Pancreas (tissue), 10 donors: ENCODE results near the gene MYO15B. TPM values are rescaled to one million over a fixed set of nuclear protein-coding genes. Genes with fewer than 3 reads are reported as not detected.

Source experiments
- ATAC-seq, 4 donors: fragments of 200-7000 bp; cut with Tn5 transposase; one replicate each; pipeline versions ENCODE4 v1.8.0 to v1.9.1; 2020; ENCODE audit warnings: mild to moderate bottlenecking in 4 of 4, moderate library complexity in 4 of 4
- DNase-seq, 6 donors: peaks; one replicate each; pipeline ENCODE4 v3.0.0-alpha.2; 2020
- FAIRE-seq: peaks from 2 replicates; lab custom pipeline; 2012; peaks lifted over from hg19 to GRCh38; lab: Jason Lieb, UNC
- H3K27ac ChIP-seq, 4 donors: fragments of 200-600 bp; sonication (generic); 1 replicate in 3 of 4; 2 replicates in 1 of 4; pipeline versions ENCODE4 v1.5.0 to v1.8.0; 2020
- H3K27me3 ChIP-seq, 4 donors: fragments of 200-600 bp; one replicate each; pipeline ENCODE4 v1.8.0; 2021
- H3K36me3 ChIP-seq, 3 donors: fragments of 200-600 bp; sonication (generic) in 1 of 3; one replicate each; pipeline versions ENCODE4 v1.5.0 to v1.8.0; 2020 to 2021
- H3K4me1 ChIP-seq, 3 donors: fragments of 200-600 bp; one replicate each; pipeline ENCODE4 v1.8.0; 2021
- H3K4me3 ChIP-seq, 4 donors: fragments of 200-600 bp; sonication (generic) in 2 of 4; one replicate each; pipeline versions ENCODE4 v1.5.0 to v1.8.0; 2020 to 2021
- H3K9me3 ChIP-seq, 4 donors: fragments of 200-600 bp; one replicate each; pipeline ENCODE4 v1.8.0; 2021
- CTCF ChIP-seq, 4 donors: fragments of 200-600 bp; sonication (generic) in 3 of 4; IDR thresholded peaks; one replicate each; pipeline versions ENCODE4 v1.5.0 to v1.8.0; 2021; ENCODE audit warnings: antibody characterized with exemption in 4 of 4
- WGBS, 2 donors: extraction: QIAGEN DNeasy Blood & Tissue Kit; methylation state at CpG; one replicate each; pipeline ENCODE4 v1.1.7; 2013; 5-methylcytosine and 5-hydroxymethylcytosine counted together
- intact Hi-C, 3 donors: fragments of 100-400 bp; cut with DNase I; formaldehyde crosslinking; loops; one replicate each; pipeline versions ENCODE4 v1.11.1 to v1.14.2; 2022
- polyA plus RNA-seq, 2 donors: library from polyadenylated mRNA; stranded (reverse); fragments of 200-250 nt; gene quantifications; one replicate each; pipeline ENCODE4 v1.2.3, GENCODE V29; 2013
- total RNA-seq, 6 donors: library from RNA; stranded (reverse); fragmentation: NEBNext Ultra II Directional in 4 of 6; extraction: Animal tissue kit (Norgen Biotek cat#: 25700) in 4 of 6; gene quantifications; one replicate each; pipeline versions ENCODE4 v1.2.1 to v1.2.4, GENCODE V29; 2021 to 2023
- donor health status: healthy with polysubstance abuse.
- donor health status: DM: no; HTN: no; CAD: no; lungs with moderate emphysema.
- donor health status: DM: no; HTN: no; CAD: no.
- donor health status: control.
- donor health status: control.
- donor health status: Bipolar disorder and iron deficiency.
- donor health status: DM: yes; HTN: yes; CAD: no.
- donor health status: DM: no; HTN: no; CAD: no.
- donor health status: DM: no; HTN: no; CAD: no.
- donor health status: DM: yes; HTN: yes; CAD: no.

Gene MYO15B
- total and polyA plus RNA-seq, 8 donors: 25.9 to 325 (median 47.1) TPM

- no peak for ATAC-seq
- no peak overlapping the region for H3K4me3 ChIP-seq
- peak in 3 of 6 donors; percentile 30 to 64 (median 58) for DNase-seq
- 85 to 87% methylated on average over 20 of the region's 20 CpGs for WGBS, 2 donors
- no peaks in the 10 kb centered on the region for H3K27me3 ChIP-seq
- H3K4me1 ChIP-seq: peaks cover 13 to 14% (median 14%) of the 10 kb centered on the region in 3 donors
- no peak for TF ChIP-seq CTCF (IDR thresholded peaks at IDR 0.05)
- intact Hi-C loops: loop anchor here in 1 of 3 donors (5.0 kb wide), 1 partner anchor 112 kb away; no protein-coding TSS in a partner anchor
- no peaks in the 10 kb centered on the region for H3K9me3 ChIP-seq
- no peaks in the 10 kb centered on the region for H3K36me3 ChIP-seq
- no peak for FAIRE-seq
- peak overlapping the region in 1 of 4 donors; percentile 68 for H3K27ac ChIP-seq
Measured at GRCh38 chr17:75634754-75635609, 47.4 kb downstream of the MYO15B start.

- Histone ChIP-seq H3K4me1 (peaks cover 13 to 14% (median 14%) of the 10 kb centered on the region in 3 donors), H3K36me3 (no peaks in the 10 kb centered on the region), H3K27me3 (no peaks in the 10 kb centered on the region), H3K9me3 (no peaks in the 10 kb centered on the region), H3K4me3 (no peak overlapping the region), H3K27ac (no peak overlapping the region)
- FAIRE-seq (no peak), ATAC-seq (peak in 2 of 4 donors; percentile 7 to 18), DNase-seq (peak in 3 of 6 donors; percentile 33 to 64 (median 58))
- intact Hi-C loops: no loop called here
- WGBS, 2 donors: 51 to 77% methylated on average over 16 of the region's 16 CpGs
- TF ChIP-seq CTCF (IDR thresholded peaks at IDR 0.05): no peak
Measured at GRCh38 chr17:75635610-75636202, 48.1 kb downstream of the MYO15B start.

GRCh38 chr17:75636381-75637142 lies 49.0 kb downstream of the MYO15B start:
- DNase-seq: peak in 2 of 6 donors; percentile 27 to 56
- no peak overlapping the region for H3K4me3 ChIP-seq

GRCh38 chr17:75637143-75637538 lies 49.5 kb downstream of the MYO15B start:
- no peak for FAIRE-seq
- H3K27ac ChIP-seq: no peak overlapping the region
- no peak overlapping the region for H3K4me3 ChIP-seq
- DNase-seq: peak in 3 of 6 donors; percentile 32 to 62 (median 57)
- no peaks in the 10 kb centered on the region for H3K27me3 ChIP-seq
- no peaks in the 10 kb centered on the region for H3K9me3 ChIP-seq
- no peak for ATAC-seq
- intact Hi-C loops: no loop called here
- TF ChIP-seq CTCF (IDR thresholded peaks at IDR 0.05): no peak
- H3K36me3 ChIP-seq: no peaks in the 10 kb centered on the region
- WGBS, 2 donors: 79 to 82% methylated on average over 13 of the region's 13 CpGs
- peaks cover 13 to 14% (median 14%) of the 10 kb centered on the region in 3 donors for H3K4me1 ChIP-seq

More at GRCh38 chr17:75636381-75637142, 49.0 kb downstream of the MYO15B start:
- 92 to 93% methylated on average over 19 of the region's 19 CpGs for WGBS, 2 donors
- ATAC-seq (no peak), FAIRE-seq (no peak)
- TF ChIP-seq CTCF (IDR thresholded peaks at IDR 0.05): no peak
- no peaks in the 10 kb centered on the region for H3K36me3 ChIP-seq
- intact Hi-C loops: no loop called here
- H3K4me1 ChIP-seq: peaks cover 13 to 14% (median 14%) of the 10 kb centered on the region in 3 donors
- no peaks in the 10 kb centered on the region for H3K27me3 ChIP-seq
- no peaks in the 10 kb centered on the region for H3K9me3 ChIP-seq
- H3K27ac ChIP-seq: no peak overlapping the region
